ENCODE data around the gene CABS1. TPM values are rescaled to one million over a fixed set of nuclear protein-coding genes. Genes with fewer than 3 reads are reported as not detected.

The CABS1 gene
- total RNA-seq, 1 experiment from 2014 or later: not detected

DNA sequence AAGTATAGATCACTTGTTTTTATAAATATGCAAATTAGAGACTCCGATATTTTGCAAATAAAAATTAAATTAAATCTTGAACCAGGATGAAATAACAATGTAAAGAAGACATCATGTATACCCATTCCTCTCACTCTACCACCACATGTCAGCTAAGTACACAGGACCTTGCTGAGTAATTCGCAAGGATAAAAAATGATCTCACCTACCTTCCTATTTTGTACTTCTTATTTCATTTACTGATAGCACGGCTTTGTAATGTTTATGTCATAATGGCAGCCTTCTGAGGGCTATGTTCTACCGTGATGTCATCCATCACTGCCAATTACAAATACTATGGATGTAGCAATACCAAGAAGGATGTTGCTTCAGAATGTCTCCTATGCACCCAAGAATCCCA is 37.2 kb downstream of the CABS1 start:
- no peaks in the 10 kb centered on the region for H3K4me1 ChIP-seq (ENCODE audit: insufficient read depth, low read length)
- no peaks in the 10 kb centered on the region for H3K9me2 ChIP-seq (replicated peaks; ENCODE audit: low read length)
- no peak for ATAC-seq
- no TSS peak for BruUV-seq (replicated peaks)
- intact Hi-C loops (cut with micrococcal nuclease): no loop called here
- no peak overlapping the region for H3K4me3 ChIP-seq (ENCODE audit: low read length)
- H3K9ac ChIP-seq (ENCODE audit: low read length): no peak overlapping the region
- ChIA-PET CTCF (no interaction called here), POLR2A (ENCODE audit: unreplicated experiment) (no interaction called here)
- no peak overlapping the region for H3K4me2 ChIP-seq (ENCODE audit: low read length)
- TF ChIP-seq EZH2 (IDR thresholded peaks at IDR 0.05; ENCODE audit: low read length, unreplicated experiment) (no peak), EZH2phosphoT487 (IDR thresholded peaks at IDR 0.05; ENCODE audit: borderline replicate concordance, low read length) (no peak)
- TF ChIP-seq, protein P1, sequence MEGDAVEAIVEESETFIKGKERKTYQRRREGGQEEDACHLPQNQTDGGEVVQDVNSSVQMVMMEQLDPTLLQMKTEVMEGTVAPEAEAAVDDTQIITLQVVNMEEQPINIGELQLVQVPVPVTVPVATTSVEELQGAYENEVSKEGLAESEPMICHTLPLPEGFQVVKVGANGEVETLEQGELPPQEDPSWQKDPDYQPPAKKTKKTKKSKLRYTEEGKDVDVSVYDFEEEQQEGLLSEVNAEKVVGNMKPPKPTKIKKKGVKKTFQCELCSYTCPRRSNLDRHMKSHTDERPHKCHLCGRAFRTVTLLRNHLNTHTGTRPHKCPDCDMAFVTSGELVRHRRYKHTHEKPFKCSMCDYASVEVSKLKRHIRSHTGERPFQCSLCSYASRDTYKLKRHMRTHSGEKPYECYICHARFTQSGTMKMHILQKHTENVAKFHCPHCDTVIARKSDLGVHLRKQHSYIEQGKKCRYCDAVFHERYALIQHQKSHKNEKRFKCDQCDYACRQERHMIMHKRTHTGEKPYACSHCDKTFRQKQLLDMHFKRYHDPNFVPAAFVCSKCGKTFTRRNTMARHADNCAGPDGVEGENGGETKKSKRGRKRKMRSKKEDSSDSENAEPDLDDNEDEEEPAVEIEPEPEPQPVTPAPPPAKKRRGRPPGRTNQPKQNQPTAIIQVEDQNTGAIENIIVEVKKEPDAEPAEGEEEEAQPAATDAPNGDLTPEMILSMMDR (conservative IDR thresholded peaks at IDR 0.05; ENCODE audit: low read depth, low read length): no peak
- peaks cover 24% of the 10 kb centered on the region; the same call in 1 of the 2 replicates for H3K27me3 ChIP-seq (ENCODE audit: low read length)
- no peak overlapping the region for H2AFZ ChIP-seq (ENCODE audit: low read length)
- H3K27ac ChIP-seq (ENCODE audit: low read length): no peak overlapping the region
- H3K79me2 ChIP-seq (ENCODE audit: low read length): no peaks in the 10 kb centered on the region
- no peak for DNase-seq
- no peaks in the 10 kb centered on the region for H4K20me1 ChIP-seq (ENCODE audit: low read length)
- H3F3A ChIP-seq (ENCODE audit: low read length, unreplicated experiment): no peaks in the 10 kb centered on the region
- H3K36me3 ChIP-seq (ENCODE audit: low read depth, low read length): no peaks in the 10 kb centered on the region
- H3K9me3 ChIP-seq (ENCODE audit: low read length): no peaks in the 10 kb centered on the region

DNA sequence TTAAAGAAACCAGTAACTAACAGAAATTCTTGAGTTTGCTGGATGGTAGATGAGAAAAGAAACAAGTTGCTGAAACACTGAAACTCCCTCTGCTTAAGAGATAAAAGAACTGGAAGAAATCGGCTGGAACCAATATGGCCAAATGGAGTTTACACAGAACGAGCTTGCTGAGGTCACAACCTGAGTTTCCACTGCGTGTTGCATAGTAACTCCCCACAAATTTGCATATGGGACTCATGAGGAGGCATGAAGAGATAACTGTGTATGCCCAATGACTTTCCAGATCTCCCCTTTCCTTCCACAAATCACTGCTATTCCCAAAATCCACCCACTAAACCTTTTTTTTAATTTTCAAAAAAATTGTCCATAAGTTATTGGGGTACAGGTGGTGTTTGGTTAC is 38.0 kb downstream of the CABS1 start:
- H3K9me3 ChIP-seq (ENCODE audit: low read length): no peaks in the 10 kb centered on the region
- intact Hi-C loops (cut with micrococcal nuclease): no loop called here
- no peak overlapping the region for H3K4me2 ChIP-seq (ENCODE audit: low read length)
- no peak overlapping the region for H3K4me3 ChIP-seq (ENCODE audit: low read length)
- H2AFZ ChIP-seq (ENCODE audit: low read length): no peak overlapping the region
- DNase-seq: no peak
- ChIA-PET POLR2A (ENCODE audit: unreplicated experiment) (no interaction called here), CTCF (no interaction called here)
- TF ChIP-seq, protein P1 (conservative IDR thresholded peaks at IDR 0.05; ENCODE audit: low read depth, low read length): no peak
- TF ChIP-seq EZH2phosphoT487 (IDR thresholded peaks at IDR 0.05; ENCODE audit: borderline replicate concordance, low read length) (no peak), EZH2 (IDR thresholded peaks at IDR 0.05; ENCODE audit: low read length, unreplicated experiment) (no peak)
- no TSS peak for BruUV-seq (replicated peaks)
- peaks cover 24% of the 10 kb centered on the region; the same call in 1 of the 2 replicates for H3K27me3 ChIP-seq (ENCODE audit: low read length)
- H3K4me1 ChIP-seq (ENCODE audit: insufficient read depth, low read length): no peaks in the 10 kb centered on the region
- no peaks in the 10 kb centered on the region for H3K79me2 ChIP-seq (ENCODE audit: low read length)
- no peak overlapping the region for H3K27ac ChIP-seq (ENCODE audit: low read length)
- ATAC-seq: no peak
- H3F3A ChIP-seq (ENCODE audit: low read length, unreplicated experiment): no peaks in the 10 kb centered on the region
- no peak overlapping the region for H3K9ac ChIP-seq (ENCODE audit: low read length)
- H3K9me2 ChIP-seq (replicated peaks; ENCODE audit: low read length): no peaks in the 10 kb centered on the region
- no peaks in the 10 kb centered on the region for H3K36me3 ChIP-seq (ENCODE audit: low read depth, low read length)
- H4K20me1 ChIP-seq (ENCODE audit: low read length): no peaks in the 10 kb centered on the region

DNA sequence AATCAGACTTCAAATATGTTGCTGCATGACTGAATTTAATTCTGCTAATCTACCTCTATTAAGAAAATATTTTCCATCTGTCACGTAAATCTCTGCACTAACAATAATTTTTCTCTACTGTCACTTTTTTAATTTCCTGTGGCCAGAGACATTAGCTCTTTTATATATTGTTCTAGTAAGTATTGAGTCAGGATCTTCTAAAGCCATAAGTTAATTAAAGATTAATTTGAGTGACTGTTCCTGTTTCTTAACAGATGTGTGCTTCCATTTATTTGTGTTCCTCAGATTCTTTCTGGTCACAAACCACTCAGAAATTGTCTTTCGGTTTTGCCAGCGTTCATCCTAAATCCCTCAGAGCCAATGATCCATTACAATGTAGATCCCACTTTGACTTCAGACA is 45.8 kb downstream of the CABS1 start:
- H3K9me3 ChIP-seq (ENCODE audit: low read length): no peaks in the 10 kb centered on the region
- POLR2A ChIA-PET (ENCODE audit: unreplicated experiment): no interaction called here
- H3K9me2 ChIP-seq (replicated peaks; ENCODE audit: low read length): no peaks in the 10 kb centered on the region
- no TSS peak for BruUV-seq (replicated peaks)
- no peak overlapping the region for H2AFZ ChIP-seq (ENCODE audit: low read length)
- peaks cover 4% of the 10 kb centered on the region for H3K27me3 ChIP-seq (ENCODE audit: low read length)
- no peaks in the 10 kb centered on the region for H3K79me2 ChIP-seq (ENCODE audit: low read length)
- no peaks in the 10 kb centered on the region for H3F3A ChIP-seq (ENCODE audit: low read length, unreplicated experiment)
- CTCF ChIA-PET: no interaction called here
- no peaks in the 10 kb centered on the region for H3K4me1 ChIP-seq (ENCODE audit: insufficient read depth, low read length)
- no peak for DNase-seq
- TF ChIP-seq EZH2 (IDR thresholded peaks at IDR 0.05; ENCODE audit: low read length, unreplicated experiment): no peak
- TF ChIP-seq EZH2phosphoT487 (IDR thresholded peaks at IDR 0.05; ENCODE audit: borderline replicate concordance, low read length): no peak
- TF ChIP-seq, protein P1 (conservative IDR thresholded peaks at IDR 0.05; ENCODE audit: low read depth, low read length): no peak
- H4K20me1 ChIP-seq (ENCODE audit: low read length): no peaks in the 10 kb centered on the region
- no peak overlapping the region for H3K4me3 ChIP-seq (ENCODE audit: low read length)
- H3K36me3 ChIP-seq (ENCODE audit: low read depth, low read length): no peaks in the 10 kb centered on the region
- no peak overlapping the region for H3K27ac ChIP-seq (ENCODE audit: low read length)
- ATAC-seq: no peak
- no peak overlapping the region for H3K9ac ChIP-seq (ENCODE audit: low read length)
- H3K4me2 ChIP-seq (ENCODE audit: low read length): no peak overlapping the region
- intact Hi-C loops (cut with micrococcal nuclease): no loop called here
